KG1 (cell line): ENCODE results near the gene SLC35E1.
"Not testable (repeated sequence)": the region's sequence is repeated elsewhere in the genome, so short reads cannot be mapped to it uniquely, and the experiment has no call there.

Experiments
- DNase-seq: peaks from one replicate; lab custom pipeline; 2025; lab: John Stamatoyannopoulos, UW

Gene SLC35E1

GRCh38 chr19:16544473-16545231, 27.6 kb downstream of the SLC35E1 start:
- no peak for DNase-seq

- not testable (repeated sequence) for DNase-seq
These were observed 28.5 kb downstream of the SLC35E1 start for GRCh38 chr19:16543734-16544133.

GRCh38 chr19:16542910-16543472, 29.2 kb downstream of the SLC35E1 start:
- DNase-seq = peak; percentile 22

DNA sequence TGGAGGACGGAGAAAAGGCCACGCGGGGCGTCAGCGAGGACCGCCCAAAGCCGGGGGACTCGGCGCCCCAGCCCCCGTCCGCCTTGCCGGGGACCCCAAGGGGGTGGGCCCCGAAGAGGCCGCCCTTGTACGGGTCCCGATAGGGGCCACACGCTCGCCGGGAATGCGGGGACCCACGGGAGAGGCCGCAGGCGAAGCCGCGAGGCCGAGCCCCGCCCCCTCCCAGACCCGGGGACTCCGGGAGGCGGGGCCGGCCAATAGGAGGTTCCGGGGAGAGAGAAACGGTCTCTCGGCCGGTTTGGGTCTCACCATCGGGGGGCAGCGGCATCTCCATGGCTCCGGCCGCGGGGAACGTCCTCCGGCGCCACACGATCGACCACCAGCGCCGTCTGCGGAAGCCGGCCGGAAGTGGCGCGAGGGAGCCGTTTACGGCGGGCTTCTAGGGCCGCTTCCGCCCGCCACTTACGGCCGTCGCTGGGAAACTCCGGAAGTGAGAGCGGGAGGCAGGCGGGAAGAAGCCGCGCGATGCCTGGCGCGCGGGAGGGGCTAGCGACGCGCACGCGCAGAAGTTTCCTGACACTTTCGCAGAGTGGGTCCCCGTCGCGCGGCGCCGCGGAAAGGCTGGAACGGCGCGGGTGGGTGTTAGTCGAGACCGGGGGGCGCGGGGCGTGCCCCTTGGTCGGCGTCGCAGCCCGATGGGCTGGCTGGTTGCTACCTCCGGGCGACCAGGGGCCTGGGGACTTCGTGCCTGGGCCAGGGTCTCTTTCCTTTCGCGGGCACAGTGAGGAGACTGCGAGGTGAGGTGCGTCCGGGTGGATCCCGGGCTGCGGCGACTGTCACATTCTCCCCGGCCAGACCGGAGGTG, 29.9 kb downstream of the SLC35E1 start, which contains the start of gene CHERP:
Gene CHERP (minus strand): TSS at position 393 of the 865 bp plus-strand sequence. CDS start 59 bp downstream, at position 334.
- peak; percentile 93 for DNase-seq

GRCh38 chr19:16541526-16542044, 30.6 kb downstream of the SLC35E1 start:
- no peak for DNase-seq

DNA sequence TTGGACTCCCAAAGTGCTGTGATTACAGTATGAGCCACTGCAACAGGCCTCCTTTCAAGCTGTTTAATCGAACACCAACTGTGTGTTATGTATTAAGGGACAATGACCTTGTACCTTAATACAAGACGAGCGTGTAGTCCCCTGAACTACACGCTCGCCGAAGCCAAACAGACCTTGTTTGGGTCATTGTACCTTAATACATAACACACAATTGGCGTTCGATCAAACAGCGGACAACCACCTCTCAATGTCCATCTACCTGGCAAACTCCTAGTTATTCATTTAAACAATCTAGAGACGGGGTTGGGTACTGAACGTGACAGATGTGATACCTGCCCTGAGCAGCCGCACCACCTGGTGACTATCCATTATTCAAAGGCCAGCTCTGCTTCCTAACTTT, 31.3 kb downstream of the SLC35E1 start:
- no peak for DNase-seq

GRCh38 chr19:16537111-16537510, 35.1 kb downstream of the SLC35E1 start:
- no peak for DNase-seq

DNA sequence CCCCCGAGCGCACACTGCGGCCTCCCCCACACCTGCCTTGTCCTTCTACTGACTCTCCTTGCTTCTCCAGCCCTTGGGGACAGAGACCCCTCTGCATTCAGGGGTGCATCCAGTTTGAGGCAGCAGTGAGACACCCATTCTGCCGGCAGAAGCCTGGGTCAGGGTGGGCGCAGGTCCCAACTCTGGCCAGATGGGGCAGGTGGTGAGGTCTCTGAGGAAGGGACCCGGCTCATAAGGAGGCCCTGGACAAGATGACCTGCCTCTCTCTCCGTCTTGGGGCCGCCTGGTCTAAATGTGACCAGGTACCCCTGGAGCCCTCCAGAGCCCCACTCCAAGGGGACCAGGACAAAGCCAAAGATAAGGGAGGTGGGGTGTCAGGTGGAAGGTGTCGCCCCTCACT, 36.1 kb downstream of the SLC35E1 start:
- DNase-seq = no peak

GRCh38 chr19:16535381-16535780, 36.8 kb downstream of the SLC35E1 start:
- no peak for DNase-seq

DNA sequence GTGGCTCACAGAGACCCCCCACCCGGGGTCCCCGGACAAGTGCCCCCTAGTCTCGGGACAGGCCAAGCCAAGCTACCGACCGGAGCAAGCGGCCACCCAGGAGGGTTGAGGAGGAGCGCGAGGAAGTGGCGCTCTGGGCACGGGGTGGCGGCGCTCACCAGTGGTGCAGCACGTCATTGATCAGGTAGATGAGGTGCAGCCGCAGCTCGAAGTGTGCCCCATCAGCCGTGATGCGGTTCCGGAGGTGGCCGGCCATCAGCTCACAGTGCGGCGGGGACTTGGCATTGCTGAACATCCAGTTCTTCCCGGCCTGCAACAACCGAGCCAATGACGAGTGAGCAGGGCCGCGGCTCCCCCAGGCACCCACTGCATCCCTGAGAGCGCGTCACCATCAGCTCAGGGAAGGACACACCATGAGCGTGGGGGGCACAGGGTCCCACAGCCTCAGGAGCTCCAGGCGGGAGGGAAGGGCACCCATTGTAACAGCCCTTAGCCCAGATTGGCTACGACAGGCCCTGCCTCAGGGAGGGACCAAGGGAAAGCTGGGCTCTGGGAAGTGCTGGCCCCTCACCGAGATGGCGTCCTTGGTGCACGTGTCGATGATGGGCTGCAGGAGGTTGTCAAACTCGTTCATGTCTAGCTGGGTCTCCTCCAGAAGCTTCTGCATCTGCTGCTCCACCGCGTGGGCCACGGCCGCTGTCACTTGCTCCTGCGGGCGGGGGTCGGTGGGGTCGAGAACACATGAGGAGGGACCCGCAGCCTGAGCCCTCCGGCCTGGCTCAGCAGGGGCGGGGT, 39.6 kb downstream of the SLC35E1 start:
- DNase-seq = no peak

DNA sequence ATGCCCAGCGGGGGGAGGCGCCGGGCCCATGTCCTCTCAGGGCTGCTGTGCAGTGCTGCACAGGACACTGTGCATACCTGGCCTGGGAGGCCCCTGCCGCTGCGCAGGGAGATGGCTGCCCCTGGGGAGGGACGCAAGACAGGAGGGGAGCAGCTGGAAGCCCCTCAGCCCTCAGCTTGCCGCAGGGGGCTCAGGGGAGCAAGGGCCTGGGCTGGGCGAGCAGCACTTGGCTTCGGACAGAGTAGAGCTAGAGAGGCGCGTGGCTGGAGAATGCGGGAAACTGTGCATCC, 40.9 kb downstream of the SLC35E1 start:
- no peak for DNase-seq

- DNase-seq = no peak
These were observed 41.5 kb downstream of the SLC35E1 start for GRCh38 chr19:16530540-16531379.

DNA sequence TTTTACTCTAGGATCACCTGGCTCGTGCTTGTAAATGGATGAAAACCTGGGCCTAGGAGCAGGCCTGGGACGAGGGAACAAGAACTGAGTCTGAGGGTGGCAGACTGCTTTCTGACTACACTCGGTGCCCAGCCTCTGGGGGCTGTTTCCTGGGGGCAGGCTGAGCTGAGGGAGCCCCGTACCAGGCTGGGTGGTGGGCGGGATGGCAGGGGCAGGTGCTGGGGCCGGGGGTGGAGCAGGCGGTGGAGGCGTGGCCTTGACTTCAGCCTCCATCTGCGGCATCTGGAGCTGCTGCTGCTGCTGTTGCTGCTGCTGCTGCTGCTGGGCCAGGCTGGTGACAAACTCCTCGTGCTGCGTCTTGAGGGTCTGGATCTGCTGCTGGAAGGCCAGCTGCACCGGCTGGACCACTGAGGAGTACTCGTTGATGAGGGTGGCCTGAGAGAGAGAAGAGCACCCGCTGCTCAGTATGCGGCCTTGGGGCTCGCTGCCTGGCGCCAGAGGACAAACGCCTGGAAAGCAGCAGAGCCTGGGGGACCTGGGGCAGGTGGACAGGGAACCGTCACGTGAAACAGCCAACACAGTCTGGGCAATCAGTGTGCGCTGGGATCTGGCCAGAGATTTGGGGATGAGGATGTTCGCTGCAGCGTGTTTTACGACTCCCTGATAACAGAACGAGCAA, 42.6 kb downstream of the SLC35E1 start:
- DNase-seq = no peak

DNA sequence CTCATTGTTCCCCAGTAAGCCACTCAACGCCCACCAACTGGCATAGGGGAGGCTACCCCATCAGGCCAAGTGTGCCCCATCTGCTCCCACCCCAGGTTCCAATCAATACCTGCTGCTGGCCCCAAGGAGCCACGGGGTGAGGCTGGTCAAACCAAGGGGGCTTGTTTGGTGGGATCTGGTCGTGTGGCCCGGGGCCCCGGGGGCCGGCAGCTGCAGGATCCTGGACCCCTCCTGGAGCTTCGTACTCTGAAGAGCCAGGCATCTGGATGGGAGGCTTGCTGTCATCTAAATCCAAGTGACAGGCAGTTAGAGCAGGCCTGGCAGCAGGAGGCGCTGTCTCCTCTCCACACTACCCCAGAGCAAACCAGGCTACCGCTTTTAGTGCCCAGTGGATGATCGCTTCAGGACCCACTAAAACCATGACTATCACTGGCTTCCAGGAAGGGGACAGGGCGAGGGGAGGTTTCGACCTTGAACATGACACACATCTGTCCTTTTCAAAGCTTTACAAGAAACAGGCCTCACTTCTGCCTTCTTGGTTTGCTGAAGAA, 44.2 kb downstream of the SLC35E1 start:
- no peak for DNase-seq

GRCh38 chr19:16527334-16527935, 44.8 kb downstream of the SLC35E1 start:
- DNase-seq = no peak

GRCh38 chr19:16525751-16526481, 46.3 kb downstream of the SLC35E1 start:
- DNase-seq = no peak

- no peak for DNase-seq
These were observed 47.1 kb downstream of the SLC35E1 start for GRCh38 chr19:16524991-16525734.
